ENCODE data around the gene SPSB1.

Gene SPSB1

DNA sequence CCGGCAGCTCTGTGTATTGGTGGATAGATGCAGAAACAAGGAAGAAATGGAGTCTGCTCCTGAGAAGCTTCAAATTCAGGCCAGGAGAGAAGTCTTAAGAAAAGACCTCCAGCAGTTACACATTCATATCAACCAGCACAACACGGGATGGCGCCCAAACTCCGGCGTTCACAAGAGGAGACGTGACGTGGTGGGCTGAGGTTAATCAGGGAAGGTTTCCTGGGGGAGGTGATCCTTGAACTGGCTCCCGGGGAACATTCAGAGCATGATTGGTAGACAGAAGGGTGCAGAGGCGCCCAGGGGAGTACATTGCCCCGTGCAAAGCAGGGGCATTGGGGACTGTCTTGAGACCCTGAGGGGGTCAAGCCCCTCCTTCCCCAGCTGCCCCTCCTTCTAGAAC, 27.7 kb upstream of the SPSB1 start:
- peaks cover 13 to 55% of the 10 kb centered on the region in 2 donors for H3K36me3 Mint-ChIP-seq

DNA sequence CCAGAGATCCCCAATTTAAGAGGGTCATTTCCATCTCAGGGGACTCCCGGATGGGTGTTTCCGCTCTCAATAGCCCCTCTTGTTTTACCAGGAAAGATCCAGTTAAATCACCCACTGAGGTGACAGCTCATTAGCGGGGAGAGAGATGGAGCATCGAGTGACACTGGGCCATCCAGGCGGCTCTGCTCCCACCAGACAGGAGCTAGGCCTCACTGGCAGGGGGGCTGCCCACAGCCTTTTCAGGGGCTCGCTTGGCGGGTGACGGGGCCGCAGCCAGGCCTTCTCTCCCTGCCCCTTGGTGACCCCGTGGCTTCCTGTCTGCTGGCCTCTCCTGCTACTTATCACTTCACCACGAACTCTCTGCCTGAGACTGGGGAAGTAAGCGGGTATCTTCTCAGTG, 26.7 kb upstream of the SPSB1 start:
- Mint-ChIP-seq H3K4me1 (peaks cover 3 to 6% of the 10 kb centered on the region in 2 donors), H3K9me3 (no peaks in the 10 kb centered on the region), H3K27me3 (no peaks in the 10 kb centered on the region), H3K27ac (no peak overlapping the region), H3K36me3 (peaks cover 12 to 48% of the 10 kb centered on the region in 2 donors), H3K4me3 (no peak overlapping the region)
- DNase-seq, result no peak
- no peak for ATAC-seq (replicated peaks)

More for the DNA sequence above, 27.7 kb upstream of the SPSB1 start:
- DNase-seq (no peak), ATAC-seq (replicated peaks) (no peak)
- Mint-ChIP-seq H3K4me3 (no peak overlapping the region), H3K4me1 (peaks cover 12% of the 10 kb centered on the region in 2 donors), H3K27ac (no peak overlapping the region), H3K27me3 (no peaks in the 10 kb centered on the region), H3K9me3 (no peaks in the 10 kb centered on the region)

DNA sequence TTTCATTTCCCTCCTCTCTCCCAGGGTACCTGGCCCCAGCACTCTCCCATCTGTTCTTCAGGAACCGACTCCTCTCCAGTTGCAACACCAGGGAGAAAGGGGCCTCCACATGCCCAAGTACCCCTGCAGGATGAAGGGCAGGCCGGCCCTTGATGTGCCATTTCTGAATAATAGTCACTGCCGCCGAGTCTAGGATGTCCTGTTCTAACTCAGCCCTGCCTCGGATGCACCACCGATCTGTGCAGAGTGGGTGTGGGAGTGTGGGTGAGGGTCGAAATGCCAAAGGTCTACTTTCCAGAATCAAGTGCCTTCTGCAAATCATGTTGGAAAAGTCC, 25.4 kb upstream of the SPSB1 start:
- Mint-ChIP-seq H3K27ac (peak overlapping the region; percentile 87), H3K9me3 (no peaks in the 10 kb centered on the region), H3K4me3 (no peak overlapping the region), H3K4me1 (peaks cover 0 to 5% of the 10 kb centered on the region in 2 donors), H3K27me3 (no peaks in the 10 kb centered on the region), H3K36me3 (peaks cover 13 to 43% of the 10 kb centered on the region in 2 donors)
- ATAC-seq (replicated peaks), result no peak
- DNase-seq, result no peak

DNA sequence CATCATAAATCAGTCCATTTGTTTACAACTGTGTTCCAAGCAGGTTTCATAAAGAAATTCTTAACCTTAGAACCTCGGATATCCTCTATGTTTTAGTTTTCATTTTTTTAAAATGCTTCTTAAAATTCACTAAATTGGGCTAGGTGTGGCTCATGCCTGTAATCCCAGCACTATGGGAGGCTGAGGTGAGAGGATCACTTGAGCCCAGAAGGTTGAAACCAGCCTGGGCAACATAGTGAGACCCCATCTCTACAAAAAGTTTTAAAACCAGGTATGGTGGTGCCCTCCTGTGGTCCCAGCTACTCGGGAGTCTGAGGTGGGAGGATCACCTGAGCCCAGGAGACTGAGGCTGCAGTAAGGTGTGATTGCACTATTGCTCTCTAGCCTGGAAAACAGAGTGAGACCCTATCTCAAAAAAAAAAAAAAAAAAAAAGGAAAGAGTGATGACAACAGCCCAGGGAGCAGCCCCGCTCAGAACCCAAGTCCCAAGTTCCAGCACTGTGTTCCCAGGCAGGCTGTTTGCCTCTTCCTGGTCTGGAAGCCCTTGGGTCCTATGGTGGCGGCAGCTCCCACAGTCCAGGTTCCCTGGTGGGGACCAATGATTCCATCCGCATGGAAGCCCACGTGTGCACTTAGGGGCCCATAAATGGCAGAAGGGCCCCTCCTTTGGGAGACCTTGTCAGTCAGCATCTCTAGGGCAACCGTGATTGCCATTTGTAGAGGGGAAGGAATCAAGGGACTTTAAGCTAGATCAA, 24.7 kb upstream of the SPSB1 start:
- ATAC-seq (replicated peaks) (no peak), DNase-seq (no peak)
- no peaks in the 10 kb centered on the region for H3K9me3 Mint-ChIP-seq
- no peaks in the 10 kb centered on the region for H3K27me3 Mint-ChIP-seq
- H3K36me3 Mint-ChIP-seq, result peaks cover 13 to 42% of the 10 kb centered on the region in 2 donors
- no peak overlapping the region for H3K4me3 Mint-ChIP-seq
- H3K4me1 Mint-ChIP-seq, result peaks cover 0 to 5% of the 10 kb centered on the region in 2 donors
- H3K27ac Mint-ChIP-seq, result no peak overlapping the region

- Mint-ChIP-seq H3K4me1 (peaks cover 0 to 5% of the 10 kb centered on the region in 2 donors), H3K27ac (no peak overlapping the region), H3K27me3 (no peaks in the 10 kb centered on the region), H3K4me3 (no peak overlapping the region), H3K36me3 (peaks cover 13 to 38% of the 10 kb centered on the region in 2 donors), H3K9me3 (no peaks in the 10 kb centered on the region)
- ATAC-seq (replicated peaks), result no peak
- DNase-seq, result no peak
Observed at GRCh38 chr1:9269078-9269501, 23.6 kb upstream of the SPSB1 start.

GRCh38 chr1:9269721-9270120, 23.0 kb upstream of the SPSB1 start:
- no peaks in the 10 kb centered on the region for H3K27me3 Mint-ChIP-seq
- no peak overlapping the region for H3K27ac Mint-ChIP-seq
- H3K9me3 Mint-ChIP-seq, result no peaks in the 10 kb centered on the region
- no peak for DNase-seq
- ATAC-seq (replicated peaks), result no peak
- peaks cover 10 to 32% of the 10 kb centered on the region in 2 donors for H3K36me3 Mint-ChIP-seq
- H3K4me1 Mint-ChIP-seq, result peaks cover 0 to 5% of the 10 kb centered on the region in 2 donors
- no peak overlapping the region for H3K4me3 Mint-ChIP-seq

GRCh38 chr1:9270290-9270883, 22.3 kb upstream of the SPSB1 start:
- no peak overlapping the region for H3K27ac Mint-ChIP-seq
- peaks cover 5 to 10% of the 10 kb centered on the region in 2 donors for H3K4me1 Mint-ChIP-seq
- H3K9me3 Mint-ChIP-seq, result no peaks in the 10 kb centered on the region
- H3K36me3 Mint-ChIP-seq, result peaks cover 9 to 29% of the 10 kb centered on the region in 2 donors
- ATAC-seq (replicated peaks) (no peak), DNase-seq (no peak)
- H3K4me3 Mint-ChIP-seq, result no peak overlapping the region
- H3K27me3 Mint-ChIP-seq, result no peaks in the 10 kb centered on the region

DNA sequence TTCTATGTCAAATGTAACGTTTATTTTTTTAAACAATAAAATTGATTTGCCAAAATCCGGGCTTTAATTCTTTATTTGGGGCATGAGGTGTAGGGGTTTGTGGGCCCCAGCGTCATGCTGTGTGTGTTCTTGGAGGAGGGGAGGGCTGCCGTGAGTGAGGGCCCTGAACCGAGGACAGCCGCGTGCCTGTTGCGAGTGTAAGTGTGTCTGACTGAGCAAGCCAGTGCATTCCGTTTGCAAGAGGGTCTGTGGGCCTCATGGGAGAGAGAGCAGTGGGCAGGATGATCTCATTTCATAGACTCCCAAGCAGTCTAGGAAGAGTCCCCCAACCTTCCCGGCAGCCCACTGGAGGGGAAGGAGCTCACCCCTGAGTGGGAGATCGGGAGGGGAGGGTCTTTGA, 21.4 kb upstream of the SPSB1 start:
- DNase-seq, result no peak
- Mint-ChIP-seq H3K4me3 (no peak overlapping the region), H3K27ac (peak overlapping the region; percentile 33)

DNA sequence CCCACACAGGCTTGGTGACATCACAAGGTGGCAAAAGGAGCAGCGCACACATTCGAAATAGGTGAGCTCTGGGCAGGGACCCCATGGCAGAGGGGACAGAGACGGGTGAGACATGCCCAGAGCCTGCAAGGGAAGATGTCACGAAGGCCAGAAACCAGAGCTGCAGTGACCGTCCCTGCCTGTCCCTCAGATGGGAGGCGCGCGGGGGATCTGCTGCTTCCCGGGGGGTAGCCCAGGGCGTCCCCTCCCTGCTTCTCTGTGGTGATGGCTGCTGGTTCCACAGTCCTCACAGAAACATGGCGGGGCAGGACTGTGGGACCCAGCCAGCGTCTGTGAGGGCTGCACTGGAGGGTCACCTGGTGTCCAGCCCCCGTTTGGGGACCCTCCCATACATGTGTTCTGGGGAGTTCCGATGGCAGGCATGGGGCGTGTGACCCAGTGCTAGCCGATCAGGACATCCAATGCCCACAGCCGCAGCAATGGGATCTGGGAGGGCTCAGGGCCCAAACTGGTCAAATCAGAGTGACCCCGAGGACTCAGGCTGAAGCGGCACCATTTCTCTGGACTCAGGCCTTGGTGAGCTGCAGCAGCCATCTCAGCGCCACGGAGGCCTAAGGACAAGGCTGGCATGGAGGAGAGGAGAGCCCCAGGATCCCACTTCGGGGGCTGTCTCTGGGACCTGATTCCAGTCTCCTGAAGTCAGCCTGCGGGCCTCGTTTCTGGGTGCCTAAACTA, 20.7 kb upstream of the SPSB1 start:
- DNase-seq, result no peak
- Mint-ChIP-seq H3K4me3 (no peak overlapping the region), H3K27ac (no peak overlapping the region), H3K36me3 (peaks cover 8 to 25% of the 10 kb centered on the region in 2 donors), H3K9me3 (no peaks in the 10 kb centered on the region), H3K4me1 (peaks cover 13 to 17% of the 10 kb centered on the region in 2 donors), H3K27me3 (no peaks in the 10 kb centered on the region)
- ATAC-seq (replicated peaks), result no peak

More for the DNA sequence above, 21.4 kb upstream of the SPSB1 start:
- H3K27me3 Mint-ChIP-seq, result no peaks in the 10 kb centered on the region
- peaks cover 6 to 23% of the 10 kb centered on the region in 2 donors for H3K36me3 Mint-ChIP-seq
- ATAC-seq (replicated peaks), result no peak
- H3K9me3 Mint-ChIP-seq, result no peaks in the 10 kb centered on the region
- H3K4me1 Mint-ChIP-seq, result peaks cover 13 to 17% of the 10 kb centered on the region in 2 donors

DNA sequence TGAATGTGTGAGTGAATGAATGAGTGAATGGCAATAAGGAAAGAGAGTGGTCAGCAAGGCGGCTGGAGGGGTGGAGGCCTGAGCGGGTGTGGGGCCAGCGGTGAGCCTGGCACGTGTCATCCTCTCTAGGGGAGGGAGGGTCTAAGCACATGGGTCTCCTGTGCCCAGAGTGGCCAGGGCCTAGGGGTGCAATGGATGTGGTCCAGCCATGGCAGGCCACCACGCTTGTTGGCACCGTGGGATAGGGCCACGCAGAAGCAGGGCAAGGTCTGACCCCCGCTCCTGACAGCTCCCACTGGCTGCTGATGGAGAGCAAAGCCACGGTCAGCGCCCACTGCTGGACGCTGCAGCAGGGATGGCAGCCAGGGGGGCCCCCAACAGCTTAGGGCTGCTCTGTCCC, 19.5 kb upstream of the SPSB1 start:
- H3K9me3 Mint-ChIP-seq, result peaks cover 0 to 3% of the 10 kb centered on the region in 2 donors
- no peak overlapping the region for H3K4me3 Mint-ChIP-seq
- no peak for DNase-seq
- no peak for ATAC-seq (replicated peaks)
- H3K4me1 Mint-ChIP-seq, result peaks cover 13% of the 10 kb centered on the region in 2 donors
- no peak overlapping the region for H3K27ac Mint-ChIP-seq
- peaks cover 6 to 22% of the 10 kb centered on the region in 2 donors for H3K36me3 Mint-ChIP-seq
- H3K27me3 Mint-ChIP-seq, result no peaks in the 10 kb centered on the region

DNA sequence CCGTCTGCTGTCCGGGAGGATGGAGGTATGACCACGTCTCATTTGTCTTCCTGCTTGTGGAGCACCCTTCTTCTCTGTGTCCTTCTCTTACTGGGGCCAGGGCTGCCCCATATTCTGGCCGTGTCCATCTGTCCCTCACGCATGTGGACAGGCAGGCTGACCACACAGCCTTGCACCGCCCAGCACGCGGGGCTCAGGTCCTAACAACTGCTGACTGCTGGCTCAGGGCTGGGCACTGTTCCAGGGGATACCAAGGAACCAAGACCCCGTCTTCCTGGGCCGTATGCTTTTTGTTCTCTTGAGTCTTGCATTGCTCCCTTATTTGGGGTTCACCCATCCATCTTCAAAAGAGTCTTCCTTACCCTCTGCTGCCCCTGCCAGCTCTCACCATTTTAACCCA, 17.5 kb upstream of the SPSB1 start:
- no peak overlapping the region for H3K4me3 Mint-ChIP-seq
- no peak for ATAC-seq (replicated peaks)

DNA sequence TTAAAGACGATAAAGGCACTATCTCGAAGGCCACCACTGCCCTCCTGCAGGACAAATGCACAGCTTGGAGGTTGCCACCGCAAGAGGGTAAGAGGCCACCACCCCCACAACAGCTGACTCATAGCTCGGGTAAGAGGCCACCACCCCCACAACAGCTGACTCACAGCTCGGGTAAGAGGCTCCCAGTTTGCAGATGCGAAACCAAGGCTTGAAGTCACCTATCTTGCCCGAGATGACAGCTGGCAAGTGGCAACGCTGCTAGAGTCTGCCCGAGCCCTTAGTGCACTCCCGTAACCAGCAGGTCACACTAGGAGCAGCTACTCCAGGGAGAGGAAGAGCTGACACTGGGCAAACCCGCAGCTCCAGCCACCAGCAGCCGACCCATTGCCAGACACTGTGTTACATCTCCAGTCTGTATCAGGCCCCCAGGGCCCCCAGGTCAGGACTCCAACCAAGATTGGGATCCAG, 17.1 kb upstream of the SPSB1 start:
- ATAC-seq (replicated peaks), result peak; percentile 92 to 96
- DNase-seq, result peak; percentile 58
- peaks cover 18 to 22% of the 10 kb centered on the region in 2 donors for H3K4me1 Mint-ChIP-seq
- H3K4me3 Mint-ChIP-seq, result no peak overlapping the region
- H3K27ac Mint-ChIP-seq, result peak overlapping the region; percentile 52
- peaks cover 8 to 18% of the 10 kb centered on the region in 2 donors for H3K27me3 Mint-ChIP-seq
- peaks cover 0 to 3% of the 10 kb centered on the region in 2 donors for H3K9me3 Mint-ChIP-seq
- H3K36me3 Mint-ChIP-seq, result peaks cover 6 to 13% of the 10 kb centered on the region in 2 donors

More for the DNA sequence above, 17.5 kb upstream of the SPSB1 start:
- Mint-ChIP-seq H3K4me1 (peaks cover 15 to 18% of the 10 kb centered on the region in 2 donors), H3K9me3 (peaks cover 0 to 3% of the 10 kb centered on the region in 2 donors), H3K27ac (peak overlapping the region; percentile 52), H3K36me3 (peaks cover 6 to 13% of the 10 kb centered on the region in 2 donors), H3K27me3 (peaks cover 4 to 14% of the 10 kb centered on the region in 2 donors)
- DNase-seq, result no peak

- ATAC-seq (replicated peaks), result no peak
- DNase-seq, result no peak
- Mint-ChIP-seq H3K4me3 (no peak overlapping the region), H3K9me3 (peaks cover 0 to 3% of the 10 kb centered on the region in 2 donors), H3K36me3 (peaks cover 2 to 9% of the 10 kb centered on the region in 2 donors), H3K27me3 (peaks cover 20 to 33% of the 10 kb centered on the region in 2 donors), H3K27ac (no peak overlapping the region), H3K4me1 (peaks cover 22 to 29% of the 10 kb centered on the region in 2 donors)
Observed at GRCh38 chr1:9278116-9278515, 14.6 kb upstream of the SPSB1 start.

DNA sequence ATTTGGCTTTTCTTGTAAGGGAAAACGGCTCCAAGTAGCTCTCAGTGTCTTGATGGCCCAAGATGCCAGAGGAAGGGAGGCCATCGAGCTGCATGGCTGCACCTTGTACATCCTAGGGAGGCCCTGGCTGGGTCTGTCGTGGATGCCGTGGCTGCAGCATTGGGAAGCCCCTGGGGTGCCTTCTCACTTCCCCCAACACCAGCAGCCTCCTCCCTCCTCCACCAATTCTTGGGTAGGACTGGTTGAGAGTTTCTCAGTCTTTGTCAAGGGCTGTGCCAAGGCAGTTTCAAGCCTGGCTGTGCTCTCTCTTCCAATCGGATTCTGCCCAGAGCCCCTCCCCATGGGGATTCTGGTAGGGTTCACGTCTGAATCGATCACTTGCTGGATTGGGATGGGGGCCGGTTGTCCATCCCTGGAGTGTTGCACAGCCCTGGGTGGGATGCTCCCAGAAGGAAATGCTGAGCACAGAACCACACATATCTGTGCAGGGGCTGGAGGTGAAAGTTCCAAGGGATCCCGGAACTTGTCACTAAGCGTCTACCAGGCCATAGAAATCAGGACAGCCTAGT, 14.0 kb upstream of the SPSB1 start:
- Mint-ChIP-seq H3K36me3 (peaks cover 2 to 9% of the 10 kb centered on the region in 2 donors), H3K4me1 (peaks cover 22 to 29% of the 10 kb centered on the region in 2 donors), H3K9me3 (peaks cover 0 to 3% of the 10 kb centered on the region in 2 donors), H3K4me3 (no peak overlapping the region), H3K27me3 (peaks cover 20 to 33% of the 10 kb centered on the region in 2 donors), H3K27ac (no peak overlapping the region)
- ATAC-seq (replicated peaks) (no peak), DNase-seq (no peak)
